ENCODE results near the gene GATAD2B. TPM values are rescaled to one million over a fixed set of nuclear protein-coding genes. Genes with fewer than 3 reads are reported as not detected.
"Not testable (repeated sequence)": the region's sequence is repeated elsewhere in the genome, so short reads cannot be mapped to it uniquely, and the experiment has no call there.

The GATAD2B gene
- total and polyA plus RNA-seq, 2 of the 4 experiments (the other 2 are of a cell fraction) = 3.8 to 6.2 TPM

- H4K20me1 ChIP-seq (ENCODE audit: insufficient read depth, low read length) = peaks cover 56% of the 10 kb centered on the region
- not testable (repeated sequence) for H3K36me3 ChIP-seq (ENCODE audit: control insufficient read depth, insufficient read depth, low read length)
- CTCF ChIA-PET = interaction anchor here (0.8 to 1.0 kb wide), 2 partner anchors 10 to 11 kb away, joined by 3 read pairs; no protein-coding TSS in a partner anchor
Measured at GRCh38 chr1:153910560-153910959, 12.2 kb downstream of the GATAD2B start.

More at GRCh38 chr1:153910560-153910959, 12.2 kb downstream of the GATAD2B start:
- H4K8ac ChIP-seq (ENCODE audit: low read depth in 2 of 2, low read length in 2 of 2); ATAC-seq (ENCODE audit: low read depth); H3K27ac ChIP-seq (ENCODE audit: insufficient read depth, low read length); H3K4me1 ChIP-seq (ENCODE audit: control insufficient read depth, insufficient read depth, low read length); H2AFZ ChIP-seq (replicated peaks; ENCODE audit: low read length, poor library complexity); H3K23ac ChIP-seq (ENCODE audit: low read depth, low read length); BruUV-seq (replicated peaks); H2BK5ac ChIP-seq (ENCODE audit: low read depth, low read length, poor library complexity, severe bottlenecking); H4K5ac ChIP-seq (ENCODE audit: low read depth, low read length); H3K4ac ChIP-seq (ENCODE audit: low read depth, low read length); H2BK120ac ChIP-seq (ENCODE audit: low read depth, low read length); H2BK15ac ChIP-seq (ENCODE audit: low read depth, low read length); H2BK20ac ChIP-seq (ENCODE audit: low read depth, low read length); H3K9ac ChIP-seq (ENCODE audit: low read depth, low read length); H3K9me1 ChIP-seq (ENCODE audit: insufficient read depth, low read length); H2AK5ac ChIP-seq (ENCODE audit: low read depth, low read length); H3K18ac ChIP-seq (ENCODE audit: low read depth, low read length); in situ Hi-C loops (cut with MboI; ENCODE audit: low sequenced_read_pairs); H2AK9ac ChIP-seq (replicated peaks; ENCODE audit: low read depth, low read length, poor library complexity); DNase-seq; H3K9me3 ChIP-seq (ENCODE audit: control insufficient read depth, insufficient read depth, low read length); H3K4me3 ChIP-seq (ENCODE audit: insufficient read depth, low read depth, low read length); POLR2A ChIA-PET (ENCODE audit: unreplicated experiment); H4K91ac ChIP-seq (ENCODE audit: insufficient read depth, low read depth, low read length); H3K14ac ChIP-seq (replicated peaks; ENCODE audit: low read depth, low read length); intact Hi-C loops (cut with micrococcal nuclease); H3K56ac ChIP-seq (ENCODE audit: extremely low read depth, insufficient read depth, low read length); H3K27me3 ChIP-seq (ENCODE audit: control insufficient read depth, insufficient read depth, low read length); H3K4me2 ChIP-seq (ENCODE audit: low read depth, low read length): not testable (repeated sequence)
- no CpG with 5 or more reads among the region's 6 CpGs for WGBS, 2 experiments (ENCODE audit: extremely low coverage in 2 of 2, insufficient read length in 1 of 2)
- H3K79me1 ChIP-seq (ENCODE audit: low read depth in 1 of 2, low read length in 2 of 2) = peaks cover 15 to 66% of the 10 kb centered on the region in 2 experiments
- dilution Hi-C loops (cut with HindIII; ENCODE audit: low sequenced_read_pairs, unreplicated experiment) = loop anchor here (25.0 kb wide), 1 partner anchor 98 kb away; no protein-coding TSS in a partner anchor
